ENCODE results near the gene ADAT1. TPM values are rescaled to one million over a fixed set of nuclear protein-coding genes. Genes with fewer than 3 reads are reported as not detected.

Gene ADAT1
- polyA plus RNA-seq, 1 of the 3 experiments (the other 2 are of a cell fraction), result 51.1 TPM

DNA sequence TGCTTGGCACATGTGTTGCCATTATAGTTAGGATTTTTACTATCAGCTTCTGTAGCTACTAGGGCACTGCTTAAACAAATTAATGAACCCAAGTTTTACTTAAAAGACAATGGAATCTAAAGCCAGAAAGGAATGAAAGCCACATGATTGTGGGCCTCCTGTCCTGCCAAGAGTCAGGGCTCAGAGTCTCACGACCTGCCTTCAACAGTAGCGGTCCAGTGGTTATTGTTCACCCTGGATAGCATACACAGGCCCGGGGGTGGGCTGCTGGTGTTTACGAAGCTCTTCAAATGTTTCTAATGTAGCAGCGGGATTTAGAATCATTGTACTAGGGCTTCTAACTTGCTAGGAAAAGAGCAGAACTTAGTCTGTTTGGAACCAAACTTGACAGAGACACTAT is 49.1 kb downstream of the ADAT1 start:
- Histone ChIP-seq H3K4me1 (ENCODE audit: control insufficient read depth in 1 of 2, insufficient read depth in 2 of 2, low read depth in 1 of 2, low read length in 1 of 2) (peaks cover 0 to 5% of the 10 kb centered on the region in 2 experiments; a peak in 1 of 4 replicates), H3K9me3 (no peaks in the 10 kb centered on the region), H3K36me3 (replicated peaks in 1 of 2; ENCODE audit: control insufficient read depth in 1 of 2, insufficient read depth in 2 of 2, low read length in 1 of 2) (peaks cover 48 to 82% of the 10 kb centered on the region in 2 experiments), H3K27me3 (ENCODE audit: insufficient read depth) (no peaks in the 10 kb centered on the region), H3K9me2 (no peaks in the 10 kb centered on the region), H3F3A (replicated peaks; ENCODE audit: insufficient read depth) (no peaks in the 10 kb centered on the region), H3K79me2 (ENCODE audit: insufficient read depth) (peaks cover 24% of the 10 kb centered on the region), H3K9ac (no peak overlapping the region), H3K4me2 (no peak overlapping the region), H2AFZ (ENCODE audit: low read depth) (no peak overlapping the region), H3K27ac (ENCODE audit: low read depth in 2 of 2, low read length in 1 of 2) (no peak overlapping the region), H4K20me1 (ENCODE audit: insufficient read depth) (no peaks in the 10 kb centered on the region), H3K4me3 (ENCODE audit: low read depth in 2 of 2, low read length in 1 of 2) (no peak overlapping the region)
- no peak for TF ChIP-seq GATA2 (CRISPR knock-in tag; IDR thresholded peaks at IDR 0.05)
- TF ChIP-seq, protein P1, sequence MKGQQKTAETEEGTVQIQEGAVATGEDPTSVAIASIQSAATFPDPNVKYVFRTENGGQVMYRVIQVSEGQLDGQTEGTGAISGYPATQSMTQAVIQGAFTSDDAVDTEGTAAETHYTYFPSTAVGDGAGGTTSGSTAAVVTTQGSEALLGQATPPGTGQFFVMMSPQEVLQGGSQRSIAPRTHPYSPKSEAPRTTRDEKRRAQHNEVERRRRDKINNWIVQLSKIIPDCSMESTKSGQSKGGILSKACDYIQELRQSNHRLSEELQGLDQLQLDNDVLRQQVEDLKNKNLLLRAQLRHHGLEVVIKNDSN (IDR thresholded peaks at IDR 0.05; ENCODE audit: borderline replicate concordance, low read depth), result no peak
- TF ChIP-seq GABPA (IDR thresholded peaks at IDR 0.05; ENCODE audit: low read depth), result no peak
- no peak for TF ChIP-seq POLR2AphosphoS5 (IDR thresholded peaks at IDR 0.05; ENCODE audit: low read depth, low read length)
- no peak for TF ChIP-seq TCF12 (IDR thresholded peaks at IDR 0.05)
- no peak for TF ChIP-seq RCOR1 (IDR thresholded peaks at IDR 0.05; ENCODE audit: low read length)
- TF ChIP-seq JUND (IDR thresholded peaks at IDR 0.05), result no peak
- no peak for TF ChIP-seq TAF1 (IDR thresholded peaks at IDR 0.05; ENCODE audit: borderline replicate concordance, low read depth, low read length)
- TF ChIP-seq RFX5 (IDR thresholded peaks at IDR 0.05; ENCODE audit: low read length), result no peak
- TF ChIP-seq, protein P2, sequence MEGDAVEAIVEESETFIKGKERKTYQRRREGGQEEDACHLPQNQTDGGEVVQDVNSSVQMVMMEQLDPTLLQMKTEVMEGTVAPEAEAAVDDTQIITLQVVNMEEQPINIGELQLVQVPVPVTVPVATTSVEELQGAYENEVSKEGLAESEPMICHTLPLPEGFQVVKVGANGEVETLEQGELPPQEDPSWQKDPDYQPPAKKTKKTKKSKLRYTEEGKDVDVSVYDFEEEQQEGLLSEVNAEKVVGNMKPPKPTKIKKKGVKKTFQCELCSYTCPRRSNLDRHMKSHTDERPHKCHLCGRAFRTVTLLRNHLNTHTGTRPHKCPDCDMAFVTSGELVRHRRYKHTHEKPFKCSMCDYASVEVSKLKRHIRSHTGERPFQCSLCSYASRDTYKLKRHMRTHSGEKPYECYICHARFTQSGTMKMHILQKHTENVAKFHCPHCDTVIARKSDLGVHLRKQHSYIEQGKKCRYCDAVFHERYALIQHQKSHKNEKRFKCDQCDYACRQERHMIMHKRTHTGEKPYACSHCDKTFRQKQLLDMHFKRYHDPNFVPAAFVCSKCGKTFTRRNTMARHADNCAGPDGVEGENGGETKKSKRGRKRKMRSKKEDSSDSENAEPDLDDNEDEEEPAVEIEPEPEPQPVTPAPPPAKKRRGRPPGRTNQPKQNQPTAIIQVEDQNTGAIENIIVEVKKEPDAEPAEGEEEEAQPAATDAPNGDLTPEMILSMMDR (IDR thresholded peaks at IDR 0.05), result no peak
- TF ChIP-seq NRF1 (IDR thresholded peaks at IDR 0.05; ENCODE audit: low read depth, low read length), result no peak
- whole genome bisulfite sequencing (ENCODE audit: low lambda C conversion rate), result 94% methylated on average over 5 of the region's 5 CpGs
- DNase-seq, result no peak
- CTCF ChIA-PET, result interaction anchor here (0.6 kb wide), 1 partner anchor 24 kb away, joined by 3 read pairs; no protein-coding TSS in a partner anchor
- POLR2A ChIA-PET, result no interaction called here

DNA sequence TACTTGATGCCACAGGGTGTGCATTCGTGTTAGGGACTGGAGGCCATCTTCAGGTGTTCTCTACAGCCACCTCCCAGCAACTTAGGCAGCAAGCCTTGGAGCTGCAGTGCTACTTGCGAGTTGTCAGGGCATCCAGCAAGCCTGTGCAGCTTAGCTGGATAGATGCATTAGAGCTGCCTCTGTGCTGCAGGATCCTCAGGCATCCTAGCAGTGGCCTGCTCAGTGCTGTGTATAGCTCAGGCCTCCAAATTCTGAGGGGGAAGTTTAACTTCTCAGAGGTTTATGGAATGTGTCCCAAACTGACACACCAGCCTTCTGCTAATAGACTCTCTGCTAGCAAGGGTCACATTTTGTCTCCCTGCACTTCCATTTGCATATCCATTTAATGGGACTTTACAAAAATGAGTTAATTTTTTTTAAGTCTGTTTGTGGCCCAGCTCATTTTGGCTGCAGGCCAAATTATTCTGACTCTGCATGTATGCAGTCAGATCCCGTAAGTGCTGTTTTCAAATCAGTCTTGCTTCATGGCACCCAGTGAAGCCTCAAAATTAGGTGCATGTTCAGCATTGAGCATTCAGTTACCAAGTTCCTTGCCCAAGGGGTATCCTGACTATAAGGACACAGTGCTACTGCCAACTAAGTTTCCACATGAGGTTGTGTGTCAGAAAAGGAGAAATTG is 50.1 kb downstream of the ADAT1 start:
- H3K9me2 ChIP-seq, result no peaks in the 10 kb centered on the region
- POLR2A ChIA-PET, result no interaction called here
- CTCF ChIA-PET, result interaction anchor here (0.6 to 1.1 kb wide), 3 partner anchors 23 to 102 kb away, joined by 3 read pairs; no protein-coding TSS in a partner anchor
- no peak overlapping the region; a peak in 1 of 4 replicates for H3K27ac ChIP-seq (ENCODE audit: low read depth in 2 of 2, low read length in 1 of 2)
- no peaks in the 10 kb centered on the region for H3F3A ChIP-seq (replicated peaks; ENCODE audit: insufficient read depth)
- peaks cover 48 to 85% of the 10 kb centered on the region in 2 experiments for H3K36me3 ChIP-seq (replicated peaks in 1 of 2; ENCODE audit: control insufficient read depth in 1 of 2, insufficient read depth in 2 of 2, low read length in 1 of 2)
- no peaks in the 10 kb centered on the region for H3K9me3 ChIP-seq
- H4K20me1 ChIP-seq (ENCODE audit: insufficient read depth), result no peaks in the 10 kb centered on the region
- no peak overlapping the region for H3K4me3 ChIP-seq (ENCODE audit: low read depth in 2 of 2, low read length in 1 of 2)
- WGBS (ENCODE audit: low lambda C conversion rate), result 71% methylated on average over 2 of the region's 3 CpGs
- H3K79me2 ChIP-seq (ENCODE audit: insufficient read depth), result peaks cover 33% of the 10 kb centered on the region
- no peaks in the 10 kb centered on the region for H3K27me3 ChIP-seq (ENCODE audit: insufficient read depth)
- no peak overlapping the region for H3K9ac ChIP-seq
- H3K4me2 ChIP-seq, result no peak overlapping the region
- DNase-seq, result no peak
- no peak overlapping the region for H2AFZ ChIP-seq (ENCODE audit: low read depth)
- H3K4me1 ChIP-seq (ENCODE audit: control insufficient read depth in 1 of 2, insufficient read depth in 2 of 2, low read depth in 1 of 2, low read length in 1 of 2), result peaks cover 0 to 5% of the 10 kb centered on the region in 2 experiments; a peak in 1 of 4 replicates
- TF ChIP-seq, protein P1 (IDR thresholded peaks at IDR 0.05; ENCODE audit: borderline replicate concordance, low read depth), result no peak
- no peak for TF ChIP-seq RXRA (IDR thresholded peaks at IDR 0.05; ENCODE audit: borderline replicate concordance, low read depth)
- TF ChIP-seq, protein P3, sequence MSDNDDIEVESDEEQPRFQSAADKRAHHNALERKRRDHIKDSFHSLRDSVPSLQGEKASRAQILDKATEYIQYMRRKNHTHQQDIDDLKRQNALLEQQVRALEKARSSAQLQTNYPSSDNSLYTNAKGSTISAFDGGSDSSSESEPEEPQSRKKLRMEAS (IDR thresholded peaks at IDR 0.05; ENCODE audit: low read depth), result no peak
- TF ChIP-seq, protein P4, sequence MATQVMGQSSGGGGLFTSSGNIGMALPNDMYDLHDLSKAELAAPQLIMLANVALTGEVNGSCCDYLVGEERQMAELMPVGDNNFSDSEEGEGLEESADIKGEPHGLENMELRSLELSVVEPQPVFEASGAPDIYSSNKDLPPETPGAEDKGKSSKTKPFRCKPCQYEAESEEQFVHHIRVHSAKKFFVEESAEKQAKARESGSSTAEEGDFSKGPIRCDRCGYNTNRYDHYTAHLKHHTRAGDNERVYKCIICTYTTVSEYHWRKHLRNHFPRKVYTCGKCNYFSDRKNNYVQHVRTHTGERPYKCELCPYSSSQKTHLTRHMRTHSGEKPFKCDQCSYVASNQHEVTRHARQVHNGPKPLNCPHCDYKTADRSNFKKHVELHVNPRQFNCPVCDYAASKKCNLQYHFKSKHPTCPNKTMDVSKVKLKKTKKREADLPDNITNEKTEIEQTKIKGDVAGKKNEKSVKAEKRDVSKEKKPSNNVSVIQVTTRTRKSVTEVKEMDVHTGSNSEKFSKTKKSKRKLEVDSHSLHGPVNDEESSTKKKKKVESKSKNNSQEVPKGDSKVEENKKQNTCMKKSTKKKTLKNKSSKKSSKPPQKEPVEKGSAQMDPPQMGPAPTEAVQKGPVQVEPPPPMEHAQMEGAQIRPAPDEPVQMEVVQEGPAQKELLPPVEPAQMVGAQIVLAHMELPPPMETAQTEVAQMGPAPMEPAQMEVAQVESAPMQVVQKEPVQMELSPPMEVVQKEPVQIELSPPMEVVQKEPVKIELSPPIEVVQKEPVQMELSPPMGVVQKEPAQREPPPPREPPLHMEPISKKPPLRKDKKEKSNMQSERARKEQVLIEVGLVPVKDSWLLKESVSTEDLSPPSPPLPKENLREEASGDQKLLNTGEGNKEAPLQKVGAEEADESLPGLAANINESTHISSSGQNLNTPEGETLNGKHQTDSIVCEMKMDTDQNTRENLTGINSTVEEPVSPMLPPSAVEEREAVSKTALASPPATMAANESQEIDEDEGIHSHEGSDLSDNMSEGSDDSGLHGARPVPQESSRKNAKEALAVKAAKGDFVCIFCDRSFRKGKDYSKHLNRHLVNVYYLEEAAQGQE (IDR thresholded peaks at IDR 0.05; ENCODE audit: low read depth, low read length), result no peak
- TF ChIP-seq, protein P5, sequence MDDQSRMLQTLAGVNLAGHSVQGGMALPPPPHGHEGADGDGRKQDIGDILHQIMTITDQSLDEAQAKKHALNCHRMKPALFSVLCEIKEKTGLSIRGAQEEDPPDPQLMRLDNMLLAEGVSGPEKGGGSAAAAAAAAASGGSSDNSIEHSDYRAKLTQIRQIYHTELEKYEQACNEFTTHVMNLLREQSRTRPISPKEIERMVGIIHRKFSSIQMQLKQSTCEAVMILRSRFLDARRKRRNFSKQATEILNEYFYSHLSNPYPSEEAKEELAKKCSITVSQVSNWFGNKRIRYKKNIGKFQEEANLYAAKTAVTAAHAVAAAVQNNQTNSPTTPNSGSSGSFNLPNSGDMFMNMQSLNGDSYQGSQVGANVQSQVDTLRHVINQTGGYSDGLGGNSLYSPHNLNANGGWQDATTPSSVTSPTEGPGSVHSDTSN (IDR thresholded peaks at IDR 0.05), result no peak
- no peak for TF ChIP-seq TCF12 (IDR thresholded peaks at IDR 0.05)
- TF ChIP-seq ELF1 (IDR thresholded peaks at IDR 0.05), result no peak
- no peak for TF ChIP-seq MEF2A (IDR thresholded peaks at IDR 0.05; ENCODE audit: borderline replicate concordance, low read depth)
- no peak for TF ChIP-seq EZH2phosphoT487 (IDR thresholded peaks at IDR 0.05; ENCODE audit: borderline replicate concordance, low read depth)
- no peak for TF ChIP-seq FOSL2 (IDR thresholded peaks at IDR 0.05; ENCODE audit: borderline replicate concordance, low read depth)
- no peak for TF ChIP-seq FOXJ3 (CRISPR knock-in tag; IDR thresholded peaks at IDR 0.05)
